ENCODE measurements around the gene ELL3. TPM values are rescaled to one million over a fixed set of nuclear protein-coding genes. Genes with fewer than 3 reads are reported as not detected.

Gene ELL3
- total and polyA plus RNA-seq, 2 experiments from 2014 or later: 5.0 to 6.4 TPM

DNA sequence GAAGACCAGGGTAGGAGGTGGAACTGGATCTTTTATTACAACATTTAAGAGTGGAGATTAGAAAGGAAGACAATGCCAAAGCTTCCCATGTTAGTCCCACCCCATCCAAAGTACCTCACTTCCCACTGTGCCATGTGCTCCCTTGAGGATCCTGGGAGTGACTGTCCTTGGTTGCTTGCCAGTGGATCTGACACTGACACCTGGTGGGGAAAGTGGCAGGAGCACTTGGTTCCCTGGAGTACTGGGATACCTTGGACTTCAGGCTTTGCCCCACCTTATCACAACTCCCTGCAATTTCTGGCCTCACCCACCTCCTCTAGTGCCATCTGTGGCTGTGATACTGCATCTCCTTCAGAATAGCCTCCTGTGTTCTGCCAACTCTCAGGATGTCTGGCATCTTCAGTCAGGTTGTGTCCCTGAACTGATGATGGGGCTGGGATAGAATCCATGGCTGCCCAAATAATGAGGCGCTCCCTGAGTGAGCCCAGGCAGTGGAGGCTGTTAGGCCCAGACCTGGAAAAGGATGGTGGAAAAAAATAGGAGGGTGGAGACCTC lies 1.3 kb downstream of the ELL3 start:
- WGBS (ENCODE audit: low lambda C conversion rate, missing lambda C conversion rate): 94% methylated on average over 1 of the region's 1 CpG
- DNase-seq (ENCODE audit: low spot score): peak; percentile 85
- Histone ChIP-seq H3K9me3 (ENCODE audit: low read depth) (no peaks in the 10 kb centered on the region), H3K27me3 (no peaks in the 10 kb centered on the region), H3K36me3 (replicated peaks; ENCODE audit: insufficient read depth, low read depth) (no peaks in the 10 kb centered on the region), H3K79me2 (no peaks in the 10 kb centered on the region), H4K20me1 (ENCODE audit: insufficient read depth, poor library complexity, severe bottlenecking) (no peaks in the 10 kb centered on the region), H3K4me2 (peak overlapping the region; percentile 82), H3K4me1 (ENCODE audit: insufficient read depth) (peaks cover 5% of the 10 kb centered on the region), H3K4me3 (no peak overlapping the region), H2AFZ (no peak overlapping the region), H3K27ac (peak overlapping the region; percentile 65), H3K9me2 (replicated peaks; ENCODE audit: insufficient read depth) (no peaks in the 10 kb centered on the region)
- no peak for TF ChIP-seq EZH2phosphoT487 (IDR thresholded peaks at IDR 0.05; ENCODE audit: low read depth, severe bottlenecking, unreplicated experiment)
- TF ChIP-seq, protein P1, sequence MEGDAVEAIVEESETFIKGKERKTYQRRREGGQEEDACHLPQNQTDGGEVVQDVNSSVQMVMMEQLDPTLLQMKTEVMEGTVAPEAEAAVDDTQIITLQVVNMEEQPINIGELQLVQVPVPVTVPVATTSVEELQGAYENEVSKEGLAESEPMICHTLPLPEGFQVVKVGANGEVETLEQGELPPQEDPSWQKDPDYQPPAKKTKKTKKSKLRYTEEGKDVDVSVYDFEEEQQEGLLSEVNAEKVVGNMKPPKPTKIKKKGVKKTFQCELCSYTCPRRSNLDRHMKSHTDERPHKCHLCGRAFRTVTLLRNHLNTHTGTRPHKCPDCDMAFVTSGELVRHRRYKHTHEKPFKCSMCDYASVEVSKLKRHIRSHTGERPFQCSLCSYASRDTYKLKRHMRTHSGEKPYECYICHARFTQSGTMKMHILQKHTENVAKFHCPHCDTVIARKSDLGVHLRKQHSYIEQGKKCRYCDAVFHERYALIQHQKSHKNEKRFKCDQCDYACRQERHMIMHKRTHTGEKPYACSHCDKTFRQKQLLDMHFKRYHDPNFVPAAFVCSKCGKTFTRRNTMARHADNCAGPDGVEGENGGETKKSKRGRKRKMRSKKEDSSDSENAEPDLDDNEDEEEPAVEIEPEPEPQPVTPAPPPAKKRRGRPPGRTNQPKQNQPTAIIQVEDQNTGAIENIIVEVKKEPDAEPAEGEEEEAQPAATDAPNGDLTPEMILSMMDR (IDR thresholded peaks at IDR 0.05; ENCODE audit: poor library complexity): peak; percentile 47

DNA sequence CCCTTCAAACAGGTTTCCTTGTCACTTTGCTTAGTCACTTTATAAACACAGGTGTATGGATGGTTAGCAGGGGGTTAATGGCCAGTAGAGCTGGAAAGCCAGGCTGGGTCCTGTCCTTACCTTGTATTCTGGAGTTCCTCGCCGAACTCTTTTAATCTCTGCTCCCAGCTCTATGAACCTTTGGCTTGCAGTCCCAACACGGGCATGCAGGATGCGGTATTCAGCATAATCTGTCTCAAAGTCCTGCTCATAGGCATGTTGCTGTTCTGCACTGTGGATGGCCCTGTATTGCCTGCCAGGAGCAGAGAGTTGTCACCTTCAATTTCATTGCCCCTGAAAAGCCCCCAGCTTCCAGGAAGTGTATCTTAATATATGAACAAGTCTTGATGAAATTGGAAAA lies 2.7 kb downstream of the ELL3 start:
- WGBS (ENCODE audit: low lambda C conversion rate, missing lambda C conversion rate): 90% methylated on average over 4 of the region's 4 CpGs
- H3K9me2 ChIP-seq (replicated peaks; ENCODE audit: insufficient read depth): no peaks in the 10 kb centered on the region

DNA sequence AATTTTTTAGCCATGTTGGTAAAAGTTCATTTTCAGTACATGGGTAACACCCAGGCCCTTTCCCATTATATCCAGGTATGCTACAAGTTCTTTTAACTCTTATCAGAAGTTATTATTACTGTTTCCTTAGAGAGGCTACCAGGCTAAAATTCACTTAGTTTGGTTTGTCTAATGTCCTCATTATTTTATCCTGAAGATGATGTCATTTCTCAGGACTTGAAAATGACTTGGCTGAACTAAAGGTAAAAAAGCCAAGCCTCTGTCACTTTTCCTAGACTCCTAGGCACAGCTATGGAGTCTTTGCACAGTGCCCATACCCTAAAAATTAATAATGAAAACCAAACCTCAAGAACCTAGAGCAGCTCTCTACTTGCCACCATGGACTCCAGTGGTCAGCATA lies 4.1 kb downstream of the ELL3 start:
- Histone ChIP-seq H3K27me3 (no peaks in the 10 kb centered on the region), H4K20me1 (ENCODE audit: insufficient read depth, poor library complexity, severe bottlenecking) (no peaks in the 10 kb centered on the region), H3K4me3 (no peak overlapping the region), H3K36me3 (replicated peaks; ENCODE audit: insufficient read depth, low read depth) (no peaks in the 10 kb centered on the region), H3K79me2 (no peaks in the 10 kb centered on the region), H3K4me1 (ENCODE audit: insufficient read depth) (peaks cover under 1% of the 10 kb centered on the region), H3K4me2 (no peak overlapping the region), H3K27ac (no peak overlapping the region), H2AFZ (no peak overlapping the region), H3K9me3 (ENCODE audit: low read depth) (no peaks in the 10 kb centered on the region), H3K9me2 (replicated peaks; ENCODE audit: insufficient read depth) (no peaks in the 10 kb centered on the region)
- TF ChIP-seq, protein P1 (IDR thresholded peaks at IDR 0.05; ENCODE audit: poor library complexity): no peak
- TF ChIP-seq EZH2 (IDR thresholded peaks at IDR 0.05; ENCODE audit: borderline replicate concordance): no peak
- no peak for TF ChIP-seq EZH2phosphoT487 (IDR thresholded peaks at IDR 0.05; ENCODE audit: low read depth, severe bottlenecking, unreplicated experiment)
- DNase-seq (ENCODE audit: low spot score): no peak

More for the DNA sequence above, 2.7 kb downstream of the ELL3 start:
- H3K4me2 ChIP-seq: no peak overlapping the region
- H3K79me2 ChIP-seq: no peaks in the 10 kb centered on the region
- H3K4me1 ChIP-seq (ENCODE audit: insufficient read depth): peaks cover 5% of the 10 kb centered on the region
- no peaks in the 10 kb centered on the region for H3K36me3 ChIP-seq (replicated peaks; ENCODE audit: insufficient read depth, low read depth)
- H3K9me3 ChIP-seq (ENCODE audit: low read depth): no peaks in the 10 kb centered on the region
- H3K4me3 ChIP-seq: no peak overlapping the region
- H4K20me1 ChIP-seq (ENCODE audit: insufficient read depth, poor library complexity, severe bottlenecking): no peaks in the 10 kb centered on the region
- H3K27ac ChIP-seq: peak overlapping the region; percentile 35
- TF ChIP-seq EZH2phosphoT487 (IDR thresholded peaks at IDR 0.05; ENCODE audit: low read depth, severe bottlenecking, unreplicated experiment) (no peak), EZH2 (IDR thresholded peaks at IDR 0.05; ENCODE audit: borderline replicate concordance) (no peak)
- TF ChIP-seq, protein P1 (IDR thresholded peaks at IDR 0.05; ENCODE audit: poor library complexity): no peak
- DNase-seq (ENCODE audit: low spot score): no peak
- no peaks in the 10 kb centered on the region for H3K27me3 ChIP-seq
- no peak overlapping the region for H2AFZ ChIP-seq

DNA sequence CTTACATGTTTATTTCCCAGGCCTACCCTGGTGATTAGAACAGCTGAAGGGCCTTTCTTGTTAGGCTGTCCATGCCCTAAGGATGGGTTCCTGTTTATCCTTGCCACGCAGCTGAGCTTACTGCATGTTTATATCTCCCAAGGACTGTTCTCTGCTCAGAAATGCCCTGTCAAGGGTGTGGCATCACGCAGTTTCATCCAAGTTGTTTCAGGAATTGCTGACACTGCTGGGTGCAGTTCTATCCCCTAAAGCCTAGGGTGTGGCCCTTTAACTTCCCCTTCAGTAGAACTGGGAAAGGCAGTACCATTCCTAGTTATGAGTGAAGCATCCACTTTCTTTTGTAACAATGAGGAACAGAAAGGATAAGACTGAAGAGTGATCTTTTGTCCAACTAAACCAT lies 5.0 kb downstream of the ELL3 start:
- no peaks in the 10 kb centered on the region for H3K36me3 ChIP-seq (replicated peaks; ENCODE audit: insufficient read depth, low read depth)
- H3K27me3 ChIP-seq: no peaks in the 10 kb centered on the region
- H3K4me3 ChIP-seq: no peak overlapping the region
- TF ChIP-seq EZH2phosphoT487 (IDR thresholded peaks at IDR 0.05; ENCODE audit: low read depth, severe bottlenecking, unreplicated experiment): no peak
- no peak for TF ChIP-seq EZH2 (IDR thresholded peaks at IDR 0.05; ENCODE audit: borderline replicate concordance)
- TF ChIP-seq, protein P1 (IDR thresholded peaks at IDR 0.05; ENCODE audit: poor library complexity): no peak
- DNase-seq (ENCODE audit: low spot score): no peak
- no peaks in the 10 kb centered on the region for H3K9me2 ChIP-seq (replicated peaks; ENCODE audit: insufficient read depth)
- H3K79me2 ChIP-seq: no peaks in the 10 kb centered on the region
- H3K4me1 ChIP-seq (ENCODE audit: insufficient read depth): no peaks in the 10 kb centered on the region
- H2AFZ ChIP-seq: no peak overlapping the region
- peak overlapping the region; percentile 6 for H3K27ac ChIP-seq
- H3K9me3 ChIP-seq (ENCODE audit: low read depth): no peaks in the 10 kb centered on the region
- WGBS (ENCODE audit: low lambda C conversion rate, missing lambda C conversion rate): 63% methylated on average over 2 of the region's 2 CpGs
- H3K4me2 ChIP-seq: no peak overlapping the region
- no peaks in the 10 kb centered on the region for H4K20me1 ChIP-seq (ENCODE audit: insufficient read depth, poor library complexity, severe bottlenecking)

Measured in hepatocyte (in vitro differentiated cells).